Activated T-cell treated with anti-CD3 and anti-CD28 coated beads for 1 hour (primary cell): Measurements from ENCODE around the gene ERBB4.

Experiments used
- DNase-seq: peaks from one replicate; pipeline ENCODE4 v3.0.0-alpha.2; 2020; ENCODE audit warnings: low read depth

The ERBB4 gene

GRCh38 chr2:212538305-212539071 lies at the start of gene ERBB4:
Gene ERBB4 (minus strand): TSS chr2:212538802. CDS start chr2:212538530, 272 bp downstream.
- DNase-seq, result no peak

GRCh38 chr2:212580117-212580516 lies 41.5 kb upstream of the ERBB4 start:
- no peak for DNase-seq

DNA sequence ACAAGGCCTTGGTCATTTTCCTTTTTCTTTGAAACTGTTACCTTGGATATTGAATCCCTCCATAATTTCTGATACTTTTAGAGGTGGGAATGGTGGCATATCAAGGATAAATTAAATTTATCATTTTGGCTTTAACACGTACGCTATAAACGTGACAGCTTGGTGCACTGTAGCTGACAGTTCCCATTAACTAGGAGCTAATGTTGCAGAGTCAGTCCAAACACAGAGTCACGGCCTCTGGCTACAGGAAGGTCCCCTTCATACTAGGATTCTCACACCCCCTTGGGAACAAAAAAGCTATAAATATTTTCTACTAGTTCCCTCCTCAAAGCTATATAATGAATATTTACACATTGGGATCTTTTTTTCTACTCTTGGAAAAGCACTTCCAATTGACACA lies 17.7 kb upstream of the ERBB4 start:
- DNase-seq, result no peak

GRCh38 chr2:212554233-212554632 lies 15.6 kb upstream of the ERBB4 start:
- no peak for DNase-seq

DNA sequence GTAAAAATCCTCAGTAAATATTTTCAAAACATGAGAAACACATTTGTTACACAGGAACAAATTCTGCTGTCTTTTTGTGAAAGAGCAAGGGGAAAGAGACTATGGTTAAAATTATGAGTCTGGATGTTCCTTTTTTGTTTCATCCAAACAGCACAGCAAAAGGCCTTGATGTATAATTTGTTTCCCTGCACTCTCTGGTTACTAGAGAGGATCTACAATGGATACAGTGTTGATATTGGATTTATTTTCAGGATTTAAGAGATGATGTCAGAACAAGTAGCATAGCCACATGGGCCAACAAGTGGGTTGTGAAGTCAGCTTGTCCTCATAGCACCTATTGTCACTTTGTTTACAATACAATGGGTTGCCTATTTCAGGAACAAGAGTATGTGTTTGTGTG lies 11.3 kb upstream of the ERBB4 start:
- DNase-seq, result no peak

DNA sequence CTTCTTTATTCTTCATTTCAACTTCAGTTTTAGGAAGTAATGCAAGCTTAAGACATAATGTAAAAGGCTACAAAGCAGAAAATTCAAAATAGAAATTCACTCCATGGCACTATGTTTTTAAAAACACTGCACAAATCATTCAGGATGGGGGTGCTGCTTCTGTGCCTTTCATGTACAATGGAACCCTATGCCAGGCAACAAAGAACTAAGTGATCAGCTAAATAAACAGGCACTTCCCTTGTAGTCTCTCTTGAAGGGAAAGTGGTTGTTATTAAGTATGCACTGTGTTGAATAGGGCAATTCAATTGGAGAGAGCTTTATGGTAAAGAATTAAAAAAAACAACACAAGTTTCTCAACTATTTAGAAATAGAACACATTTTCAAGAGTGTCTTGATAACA lies 10.9 kb upstream of the ERBB4 start:
- DNase-seq, result no peak

GRCh38 chr2:212548455-212548819 lies 9.8 kb upstream of the ERBB4 start:
- DNase-seq, result no peak

GRCh38 chr2:212547716-212548454 lies 9.3 kb upstream of the ERBB4 start:
- DNase-seq, result no peak

GRCh38 chr2:212546669-212547068 lies 8.1 kb upstream of the ERBB4 start:
- no peak for DNase-seq

DNA sequence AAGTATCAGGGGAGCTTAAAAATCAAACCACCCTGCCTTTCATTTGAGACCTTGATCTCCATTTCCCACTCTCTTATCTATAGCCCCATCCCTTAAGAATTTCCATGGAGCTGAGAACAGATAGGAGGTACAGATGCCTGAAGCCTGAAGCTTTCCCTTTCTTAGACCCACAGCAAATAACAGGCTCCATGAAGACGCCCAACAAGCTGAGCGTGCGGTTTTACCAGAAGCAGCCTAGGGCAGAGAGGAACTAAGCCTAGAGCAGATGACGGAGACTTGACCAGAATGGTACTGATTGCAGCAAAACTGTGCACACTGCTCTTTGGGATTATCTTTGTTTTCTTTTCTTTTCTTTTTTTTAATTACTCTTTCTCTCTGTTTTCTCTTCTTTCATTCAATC lies 1.7 kb upstream of the ERBB4 start:
- DNase-seq, result no peak

GRCh38 chr2:212539072-212539880 lies 674 bp upstream of the ERBB4 start:
- DNase-seq, result no peak

GRCh38 chr2:212537726-212538304 lies 787 bp downstream of the ERBB4 start:
- no peak for DNase-seq

DNA sequence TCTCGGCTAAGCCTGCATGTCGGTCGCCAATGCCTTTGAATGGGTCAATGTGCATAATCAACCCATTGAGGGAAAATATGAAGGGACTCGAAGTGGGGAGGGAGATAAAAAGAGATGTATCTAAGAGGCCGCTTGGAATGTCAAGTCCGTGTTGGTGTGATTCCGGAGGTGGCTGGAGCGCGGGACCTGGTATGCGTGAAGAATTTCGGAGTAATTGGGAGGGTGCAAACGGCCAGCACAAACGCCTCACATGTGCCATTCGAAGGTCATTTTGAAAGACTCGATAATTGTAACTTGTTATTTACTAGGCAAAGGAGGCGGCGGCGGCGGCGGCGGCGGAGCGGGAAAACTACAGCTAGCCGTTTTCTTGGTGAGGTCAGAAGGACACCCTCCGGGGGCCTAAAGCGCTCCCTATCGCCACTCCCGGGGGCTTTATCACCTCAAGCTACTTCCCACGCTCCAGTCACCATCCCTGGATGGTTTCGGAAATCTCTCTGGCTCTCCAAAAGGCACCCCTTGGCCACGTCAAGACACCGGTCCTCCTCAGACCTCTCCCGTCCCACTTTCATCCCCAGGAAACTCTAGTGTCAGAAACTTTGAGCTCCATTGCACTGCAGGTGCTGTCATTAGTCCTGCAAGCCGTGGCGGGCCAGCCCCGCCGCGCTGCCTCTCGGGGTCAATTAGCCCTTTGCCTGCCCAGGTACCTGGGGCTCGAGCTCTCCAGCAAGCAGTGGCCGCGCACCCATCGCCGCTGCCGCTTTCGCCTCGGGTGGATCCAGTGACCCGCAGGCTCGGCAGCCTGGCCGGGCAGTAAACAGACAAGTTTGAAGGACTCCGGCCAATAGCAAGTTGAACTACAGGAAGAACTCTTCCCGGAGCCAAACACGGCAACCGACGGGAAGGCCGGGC lies 1.5 kb downstream of the ERBB4 start:
- DNase-seq, result no peak

- no peak for DNase-seq
Measured at GRCh38 chr2:212535996-212536816, 2.4 kb downstream of the ERBB4 start.

DNA sequence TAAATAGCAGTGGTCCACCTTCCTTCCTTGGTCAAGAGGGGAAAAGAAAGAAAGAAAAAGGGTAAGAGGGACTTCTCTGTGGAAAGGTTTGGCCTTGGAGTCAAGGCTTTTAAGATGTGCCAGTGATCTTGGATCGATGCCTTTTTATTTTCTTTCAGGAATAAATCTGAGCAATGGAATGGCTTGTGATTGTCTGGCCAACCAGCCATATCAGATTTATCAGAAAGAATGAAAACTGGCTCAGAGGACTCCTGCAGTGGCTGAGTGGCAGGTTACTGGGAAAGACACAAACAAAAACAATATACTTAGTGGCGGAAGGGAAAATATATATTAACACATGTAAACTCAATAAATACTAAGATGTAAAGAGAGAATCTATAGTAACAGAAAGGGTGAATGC lies 4.3 kb downstream of the ERBB4 start:
- no peak for DNase-seq

- no peak for DNase-seq
Measured at GRCh38 chr2:212532585-212532984, 6.0 kb downstream of the ERBB4 start.

- no peak for DNase-seq
Measured at GRCh38 chr2:212532087-212532486, 6.5 kb downstream of the ERBB4 start.

DNA sequence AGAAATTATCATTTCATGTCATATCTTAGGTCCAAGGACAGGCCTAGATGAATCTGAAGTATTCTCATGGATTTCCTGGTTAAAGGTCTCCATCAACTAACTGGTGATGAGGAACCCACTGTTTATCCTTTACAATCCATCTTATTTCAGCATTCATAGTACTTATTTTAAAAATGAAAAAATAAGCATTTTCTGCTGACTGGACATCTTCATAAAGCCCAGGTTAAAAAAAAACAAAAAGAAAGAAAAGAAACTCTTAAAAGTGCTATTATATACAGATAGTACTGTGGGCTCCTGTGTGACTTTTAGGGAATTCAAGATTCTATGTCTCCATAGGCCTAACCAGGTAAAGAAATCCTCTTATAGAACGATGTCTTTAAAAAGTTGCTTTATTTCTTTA lies 7.1 kb downstream of the ERBB4 start:
- no peak for DNase-seq

- no peak for DNase-seq
Measured at GRCh38 chr2:212530991-212531390, 7.6 kb downstream of the ERBB4 start.

- no peak for DNase-seq
Measured at GRCh38 chr2:212530373-212530772, 8.2 kb downstream of the ERBB4 start.
